Measurements from ENCODE around the gene LMBRD1.

DNA sequence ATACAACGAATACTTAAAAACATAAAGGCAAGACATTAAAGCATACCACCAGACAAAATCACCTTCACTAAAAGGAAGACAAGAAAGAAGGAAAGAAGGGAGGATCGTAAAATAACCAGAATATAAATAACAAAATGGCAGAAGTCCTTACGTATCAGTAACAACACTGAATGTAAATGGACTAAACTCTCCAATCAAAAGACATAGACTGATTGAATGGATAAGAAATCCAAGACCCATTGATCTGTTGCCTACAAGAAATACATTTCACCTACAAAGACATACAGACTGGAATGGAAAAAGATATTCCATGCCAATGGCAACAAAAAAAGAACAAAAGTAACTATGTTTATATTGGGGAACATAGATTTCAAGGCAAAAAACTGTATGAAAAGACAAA is 74.1 kb downstream of the LMBRD1 start:
- TF ChIP-seq, protein P1, sequence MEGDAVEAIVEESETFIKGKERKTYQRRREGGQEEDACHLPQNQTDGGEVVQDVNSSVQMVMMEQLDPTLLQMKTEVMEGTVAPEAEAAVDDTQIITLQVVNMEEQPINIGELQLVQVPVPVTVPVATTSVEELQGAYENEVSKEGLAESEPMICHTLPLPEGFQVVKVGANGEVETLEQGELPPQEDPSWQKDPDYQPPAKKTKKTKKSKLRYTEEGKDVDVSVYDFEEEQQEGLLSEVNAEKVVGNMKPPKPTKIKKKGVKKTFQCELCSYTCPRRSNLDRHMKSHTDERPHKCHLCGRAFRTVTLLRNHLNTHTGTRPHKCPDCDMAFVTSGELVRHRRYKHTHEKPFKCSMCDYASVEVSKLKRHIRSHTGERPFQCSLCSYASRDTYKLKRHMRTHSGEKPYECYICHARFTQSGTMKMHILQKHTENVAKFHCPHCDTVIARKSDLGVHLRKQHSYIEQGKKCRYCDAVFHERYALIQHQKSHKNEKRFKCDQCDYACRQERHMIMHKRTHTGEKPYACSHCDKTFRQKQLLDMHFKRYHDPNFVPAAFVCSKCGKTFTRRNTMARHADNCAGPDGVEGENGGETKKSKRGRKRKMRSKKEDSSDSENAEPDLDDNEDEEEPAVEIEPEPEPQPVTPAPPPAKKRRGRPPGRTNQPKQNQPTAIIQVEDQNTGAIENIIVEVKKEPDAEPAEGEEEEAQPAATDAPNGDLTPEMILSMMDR (IDR thresholded peaks at IDR 0.05; ENCODE audit: insufficient read depth, low read length, poor library complexity, severe bottlenecking), result no peak
- no peak for TF ChIP-seq EZH2phosphoT487 (conservative IDR thresholded peaks at IDR 0.05; ENCODE audit: low read length)

Measured in SU-DHL-6 (cell line).